HFFc6 (cell line): ENCODE results near the gene SLX1A. TPM values are rescaled to one million over a fixed set of nuclear protein-coding genes. Genes with fewer than 3 reads are reported as not detected.
"Not testable (repeated sequence)": the region's sequence is repeated elsewhere in the genome, so short reads cannot be mapped to it uniquely, and the experiment has no call there.

Source experiments
- DNase-seq: peaks from one replicate; pipeline ENCODE4 v3.0.0-alpha.2; 2018
- H3K27ac Mint-ChIP-seq: 2 replicates; pipeline ENCODE4 v1.8.0; 2020; ENCODE audit warnings: mild to moderate bottlenecking, mixed read lengths
- H3K27me3 Mint-ChIP-seq: 2 replicates; pipeline ENCODE4 v1.8.0; 2021; ENCODE audit warnings: mild to moderate bottlenecking, moderate library complexity, mixed read lengths; ENCODE audit not compliant: insufficient read depth
- H3K36me3 Mint-ChIP-seq: 2 replicates; pipeline ENCODE4 v1.8.0; 2021; ENCODE audit warnings: low read depth, mixed read lengths
- H3K4me1 Mint-ChIP-seq: 2 replicates; pipeline ENCODE4 v1.8.0; 2020; ENCODE audit warnings: low read depth, mixed read lengths
- H3K4me3 Mint-ChIP-seq: 2 replicates; pipeline ENCODE4 v1.8.0; 2020; ENCODE audit warnings: mild to moderate bottlenecking, moderate library complexity, mixed read lengths
- H3K9me3 Mint-ChIP-seq: 2 replicates; pipeline ENCODE4 v1.8.0; 2020; ENCODE audit warnings: mild to moderate bottlenecking, mixed read lengths
- long read RNA-seq: library from polyadenylated mRNA; unstranded; transcript quantifications from one replicate; pipeline ENCODE4 v2.0.0, GENCODE V29; 2019
- total RNA-seq, 6 experiments: library from RNA; stranded (reverse); fragmentation: NEBNext Ultra II Directional; extraction: Animal tissue kit (Norgen Biotek cat#: 25700); gene quantifications; 2 replicates in 1 of 6; 3 replicates in 5 of 6; pipeline ENCODE4 v1.2.3, GENCODE V29; 2021
- TF ChIP-seq, protein P1 (sequence below): fragments of 200-600 bp; sonication (generic); IDR thresholded peaks from 2 replicates; pipeline ENCODE4 v1.5.0; 2021; ENCODE audit warnings: antibody characterized with exemption, mild to moderate bottlenecking

Gene SLX1A
- total RNA-seq, result 10 to 100 TPM; 13.2 to 23.3 (median 20.7) TPM
- long read RNA-seq, transcript SLX1A-201 (6 exons, 1,091 nt), result major isoform, 20 of 27 reads
- long read RNA-seq, partial matches to known transcripts, result 2 of 27 reads
- long read RNA-seq, other reads (novel, unspliced or antisense), result 2 of 27 reads

DNA sequence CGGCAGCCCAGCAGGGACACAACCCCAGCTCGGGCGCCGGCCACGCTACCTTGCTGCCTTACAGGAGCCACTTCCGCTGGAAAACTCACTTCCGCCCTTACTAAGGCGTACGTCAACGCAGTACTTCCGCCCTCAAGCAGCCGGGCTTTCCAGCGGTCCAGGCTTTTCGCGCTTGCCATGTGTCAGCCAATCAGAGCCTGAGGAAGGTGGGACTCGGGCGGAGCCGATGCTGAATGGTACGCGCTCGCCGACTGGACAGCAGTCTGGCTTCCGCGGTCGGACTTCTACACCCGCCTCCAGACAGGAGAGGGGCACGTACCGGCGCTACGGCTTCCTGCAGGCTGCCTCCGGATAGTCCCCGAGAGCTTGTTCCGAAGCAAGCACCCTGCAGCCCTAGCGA lies at the start of gene SLX1A, which contains the start of gene BOLA2B:
Gene SLX1A, plus strand, starts transcription at position 261 of the 400 bp plus-strand sequence. CDS start 210 bp downstream, outside the sequence.
Gene BOLA2B, minus strand, starts transcription at position 52 of the 400 bp plus-strand sequence. CDS start 71 bp downstream, outside the sequence.
- not testable (repeated sequence) for H3K27ac Mint-ChIP-seq, H3K27me3 Mint-ChIP-seq, H3K36me3 Mint-ChIP-seq, H3K9me3 Mint-ChIP-seq, H3K4me3 Mint-ChIP-seq, H3K4me1 Mint-ChIP-seq, DNase-seq

DNA sequence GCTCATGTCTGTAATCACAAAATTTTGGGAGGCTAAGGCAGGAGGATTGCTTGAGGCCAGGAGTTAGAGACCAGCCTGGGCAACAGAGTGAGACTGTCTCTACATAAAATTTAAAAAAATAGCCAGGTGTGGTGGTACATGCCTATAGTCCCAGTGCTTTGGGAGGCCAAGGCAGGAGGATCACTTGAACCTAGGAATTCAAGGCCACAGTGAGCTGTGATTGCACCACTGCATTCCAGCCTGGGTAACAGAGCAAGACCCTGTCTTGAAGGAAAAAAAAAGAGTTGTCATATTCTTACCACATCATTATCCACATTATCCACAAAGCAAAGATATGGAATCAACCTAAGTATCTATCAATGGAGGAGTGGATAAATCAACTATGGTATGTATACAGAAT lies 49.7 kb upstream of the SLX1A start:
- peaks cover 15% of the 10 kb centered on the region for H3K27me3 Mint-ChIP-seq
- no peak overlapping the region for H3K27ac Mint-ChIP-seq
- no peaks in the 10 kb centered on the region for H3K4me1 Mint-ChIP-seq
- TF ChIP-seq, protein P1, sequence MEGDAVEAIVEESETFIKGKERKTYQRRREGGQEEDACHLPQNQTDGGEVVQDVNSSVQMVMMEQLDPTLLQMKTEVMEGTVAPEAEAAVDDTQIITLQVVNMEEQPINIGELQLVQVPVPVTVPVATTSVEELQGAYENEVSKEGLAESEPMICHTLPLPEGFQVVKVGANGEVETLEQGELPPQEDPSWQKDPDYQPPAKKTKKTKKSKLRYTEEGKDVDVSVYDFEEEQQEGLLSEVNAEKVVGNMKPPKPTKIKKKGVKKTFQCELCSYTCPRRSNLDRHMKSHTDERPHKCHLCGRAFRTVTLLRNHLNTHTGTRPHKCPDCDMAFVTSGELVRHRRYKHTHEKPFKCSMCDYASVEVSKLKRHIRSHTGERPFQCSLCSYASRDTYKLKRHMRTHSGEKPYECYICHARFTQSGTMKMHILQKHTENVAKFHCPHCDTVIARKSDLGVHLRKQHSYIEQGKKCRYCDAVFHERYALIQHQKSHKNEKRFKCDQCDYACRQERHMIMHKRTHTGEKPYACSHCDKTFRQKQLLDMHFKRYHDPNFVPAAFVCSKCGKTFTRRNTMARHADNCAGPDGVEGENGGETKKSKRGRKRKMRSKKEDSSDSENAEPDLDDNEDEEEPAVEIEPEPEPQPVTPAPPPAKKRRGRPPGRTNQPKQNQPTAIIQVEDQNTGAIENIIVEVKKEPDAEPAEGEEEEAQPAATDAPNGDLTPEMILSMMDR, result no peak
- DNase-seq, result no peak
- no peak overlapping the region for H3K4me3 Mint-ChIP-seq
- H3K9me3 Mint-ChIP-seq, result peaks cover 7% of the 10 kb centered on the region
- H3K36me3 Mint-ChIP-seq, result peaks cover 7% of the 10 kb centered on the region; the same call in 1 of the 2 replicates

DNA sequence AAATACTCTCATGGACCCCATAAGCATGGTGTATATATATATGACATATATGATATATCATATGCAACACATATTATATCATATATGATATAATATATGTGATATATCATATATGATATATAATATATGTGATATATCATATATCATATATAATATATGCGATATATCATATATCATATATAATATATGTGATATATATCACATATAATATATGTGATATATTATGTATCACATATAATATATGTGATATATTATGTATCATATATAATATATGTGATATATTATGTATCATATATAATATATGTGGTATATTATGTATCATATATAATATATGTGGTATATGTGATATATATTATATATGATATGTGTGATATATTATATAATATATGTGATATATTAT lies 48.8 kb upstream of the SLX1A start:
- H3K4me1 Mint-ChIP-seq, result no peaks in the 10 kb centered on the region
- peaks cover 16% of the 10 kb centered on the region for H3K9me3 Mint-ChIP-seq
- peaks cover 13% of the 10 kb centered on the region for H3K27me3 Mint-ChIP-seq
- peaks cover 15% of the 10 kb centered on the region for H3K36me3 Mint-ChIP-seq
- H3K27ac Mint-ChIP-seq, result no peak overlapping the region
- DNase-seq, result no peak
- H3K4me3 Mint-ChIP-seq, result no peak overlapping the region
- TF ChIP-seq, protein P1, result no peak

DNA sequence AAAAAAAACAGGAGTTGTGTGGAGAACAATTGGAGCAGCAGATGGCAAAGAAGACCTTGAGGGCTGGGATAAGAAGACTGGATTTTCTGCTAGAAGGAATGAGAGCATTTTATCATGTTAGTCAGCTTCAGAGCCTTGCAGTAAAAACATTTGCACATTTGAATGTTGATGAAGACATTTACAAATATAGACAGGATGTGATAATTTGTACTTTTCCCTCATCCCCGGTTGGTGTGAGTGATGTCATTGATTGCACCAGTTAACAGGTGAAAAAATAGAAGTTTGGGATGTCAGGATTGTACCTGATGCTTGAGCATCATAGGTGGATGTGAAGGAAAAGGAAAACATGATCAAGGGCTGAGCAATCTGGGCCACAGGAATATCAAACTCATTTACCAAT lies 48.0 kb upstream of the SLX1A start:
- Mint-ChIP-seq H3K36me3 (peaks cover 15% of the 10 kb centered on the region), H3K4me1 (no peaks in the 10 kb centered on the region), H3K27ac (no peak overlapping the region), H3K27me3 (peaks cover 10% of the 10 kb centered on the region), H3K4me3 (no peak overlapping the region), H3K9me3 (peaks cover 23% of the 10 kb centered on the region)
- DNase-seq, result no peak
- TF ChIP-seq, protein P1, result no peak

DNA sequence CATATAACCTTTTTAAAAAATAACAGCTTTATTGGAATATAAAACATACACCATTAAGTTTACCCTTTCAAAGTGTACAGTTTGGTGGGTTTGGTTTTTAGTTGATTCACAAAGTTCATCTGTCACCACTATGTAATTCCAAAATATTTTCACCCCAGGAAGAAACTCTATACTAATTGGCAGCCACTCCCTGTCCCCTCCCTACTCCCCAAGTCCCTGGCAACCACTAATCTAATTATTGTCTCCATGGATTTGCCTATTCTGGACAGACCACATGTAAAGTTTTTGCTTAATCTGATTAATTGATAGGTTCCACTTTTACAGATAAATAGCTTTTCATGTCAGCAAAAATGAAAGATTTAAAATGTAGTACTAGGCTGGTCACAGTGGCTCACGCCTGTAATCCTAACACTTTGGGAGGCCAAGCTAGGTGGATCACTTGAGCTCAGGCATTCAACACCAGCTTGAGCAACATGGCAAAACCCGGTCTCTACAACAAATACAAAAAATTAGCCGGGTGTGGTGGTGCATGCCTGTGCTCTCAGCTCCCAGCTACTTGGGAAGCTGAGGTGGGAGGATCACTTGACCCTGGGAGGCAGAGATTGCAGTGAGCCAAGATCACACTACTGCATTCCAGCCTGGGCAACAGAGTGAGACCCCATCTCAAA lies 45.7 kb upstream of the SLX1A start:
- peaks cover 15% of the 10 kb centered on the region for H3K36me3 Mint-ChIP-seq
- no peak overlapping the region for H3K4me3 Mint-ChIP-seq
- H3K9me3 Mint-ChIP-seq, result peaks cover 29% of the 10 kb centered on the region
- peaks cover 12% of the 10 kb centered on the region for H3K27me3 Mint-ChIP-seq
- TF ChIP-seq, protein P1, result no peak
- H3K4me1 Mint-ChIP-seq, result no peaks in the 10 kb centered on the region
- no peak overlapping the region for H3K27ac Mint-ChIP-seq
- no peak for DNase-seq

DNA sequence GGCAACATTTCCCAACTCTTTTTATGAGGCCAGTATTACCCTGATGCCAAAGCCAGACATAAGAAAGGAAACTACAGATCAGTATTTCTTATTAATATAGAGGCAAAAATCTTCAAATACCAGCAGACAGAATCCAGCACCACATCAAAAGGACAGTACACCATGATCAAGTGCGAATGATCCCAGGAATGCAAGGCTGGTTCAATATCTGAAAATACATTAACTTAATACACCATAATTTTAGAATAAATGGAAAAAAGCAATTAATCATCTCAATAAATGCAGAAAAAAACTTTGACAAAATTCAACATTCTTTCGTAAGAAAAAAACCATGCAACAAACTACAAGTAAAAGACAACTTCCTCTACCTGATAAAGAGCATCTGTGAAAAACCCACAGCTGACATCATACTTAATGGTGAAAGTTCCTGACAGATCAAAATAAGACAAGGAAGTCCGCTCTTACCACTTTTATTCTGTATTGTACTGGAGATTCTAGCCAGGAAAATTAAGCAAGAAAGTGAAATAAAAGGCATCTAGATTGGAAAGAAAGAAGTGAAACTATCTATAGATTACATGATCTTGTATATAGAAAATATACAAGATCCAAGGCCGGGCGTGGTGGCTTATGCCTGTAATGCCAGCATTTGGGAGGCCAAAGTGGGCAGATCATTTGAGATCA lies 44.3 kb upstream of the SLX1A start:
- Mint-ChIP-seq H3K27ac (no peak overlapping the region), H3K27me3 (peaks cover 12% of the 10 kb centered on the region), H3K4me1 (no peaks in the 10 kb centered on the region), H3K9me3 (peaks cover 29% of the 10 kb centered on the region), H3K4me3 (no peak overlapping the region), H3K36me3 (peaks cover 15% of the 10 kb centered on the region)
- TF ChIP-seq, protein P1, result no peak
- DNase-seq, result no peak
